KOPT-K1 (cell line): ENCODE data around the gene PBLD.

ENCODE experiments used
- H3K27ac ChIP-seq: fragments of 200-600 bp; sonication (generic); 2 replicates; pipeline ENCODE4 v1.5.1; 2016; ENCODE audit warnings: antibody characterized with exemption, mild to moderate bottlenecking, low read depth, low read length; ENCODE audit not compliant: poor library complexity, severe bottlenecking
- H3K36me3 ChIP-seq: fragments of 200-600 bp; sonication (generic); 2 replicates; pipeline ENCODE4 v1.5.1; 2017; ENCODE audit warnings: antibody characterized with exemption, mild to moderate bottlenecking, low read length, moderate library complexity; ENCODE audit not compliant: insufficient read depth
- H3K9me3 ChIP-seq: fragments of 200-600 bp; sonication (generic); 2 replicates; pipeline ENCODE4 v1.5.1; 2017; ENCODE audit warnings: antibody characterized with exemption, low read length, mild to moderate bottlenecking; ENCODE audit not compliant: insufficient read depth, poor library complexity, severe bottlenecking

Gene PBLD

GRCh38 chr10:68238371-68238770, 94.4 kb downstream of the PBLD start:
- Histone ChIP-seq H3K36me3 (no peaks in the 10 kb centered on the region), H3K9me3 (no peaks in the 10 kb centered on the region), H3K27ac (no peak overlapping the region)

GRCh38 chr10:68237173-68237572, 95.6 kb downstream of the PBLD start:
- H3K36me3 ChIP-seq, result no peaks in the 10 kb centered on the region
- H3K9me3 ChIP-seq, result no peaks in the 10 kb centered on the region
- H3K27ac ChIP-seq, result no peak overlapping the region

- Histone ChIP-seq H3K27ac (no peak overlapping the region), H3K9me3 (no peaks in the 10 kb centered on the region), H3K36me3 (no peaks in the 10 kb centered on the region)
These were observed 97.1 kb downstream of the PBLD start for GRCh38 chr10:68235581-68235980.

- no peaks in the 10 kb centered on the region for H3K9me3 ChIP-seq
These were observed 97.6 kb downstream of the PBLD start for GRCh38 chr10:68235111-68235510.

GRCh38 chr10:68233046-68233445, 99.7 kb downstream of the PBLD start:
- Histone ChIP-seq H3K27ac (no peak overlapping the region), H3K9me3 (no peaks in the 10 kb centered on the region), H3K36me3 (no peaks in the 10 kb centered on the region)

More at GRCh38 chr10:68235111-68235510, 97.6 kb downstream of the PBLD start:
- H3K36me3 ChIP-seq, result no peaks in the 10 kb centered on the region
- no peak overlapping the region for H3K27ac ChIP-seq
